H9 (cell line): Measurements from ENCODE around the gene VWA1. TPM values are rescaled to one million over a fixed set of nuclear protein-coding genes. Genes with fewer than 3 reads are reported as not detected.

Experiments
- DNase-seq: peaks from one replicate; pipeline ENCODE4 v3.0.0-alpha.2; 2017
- H2AFZ ChIP-seq: one replicate; pipeline ENCODE4 v1.6.1; 2013; ENCODE audit warnings: mild to moderate bottlenecking, low read length, control low read depth, moderate library complexity
- H2AK5ac ChIP-seq: 2 replicates; pipeline ENCODE4 v1.6.1; 2013; ENCODE audit warnings: low read length, control low read depth, mixed read lengths; ENCODE audit not compliant: insufficient read length
- H2BK120ac ChIP-seq: one replicate; pipeline ENCODE4 v1.6.1; 2013; ENCODE audit warnings: low read depth, mild to moderate bottlenecking, low read length, control low read depth, inconsistent platforms; ENCODE audit not compliant: poor library complexity, severe bottlenecking
- H2BK12ac ChIP-seq: 2 replicates; pipeline ENCODE4 v1.6.1; 2013; ENCODE audit warnings: low read length, control low read depth, mixed read lengths, low read depth; ENCODE audit not compliant: insufficient read length
- H2BK15ac ChIP-seq: 2 replicates; pipeline ENCODE4 v1.6.1; 2013; ENCODE audit warnings: low read depth, low read length, control low read depth
- H2BK20ac ChIP-seq: one replicate; pipeline ENCODE4 v1.6.1; 2013; ENCODE audit warnings: low read depth, mild to moderate bottlenecking, low read length, control low read depth, inconsistent platforms; ENCODE audit not compliant: poor library complexity, severe bottlenecking
- H2BK5ac ChIP-seq: 2 replicates; pipeline ENCODE4 v1.6.1; 2013; ENCODE audit warnings: low read length, control low read depth, mixed read lengths; ENCODE audit not compliant: insufficient read length
- H3K14ac ChIP-seq: 2 replicates; pipeline ENCODE4 v1.6.1; 2013; ENCODE audit warnings: low read length, control low read depth; ENCODE audit not compliant: insufficient read depth
- H3K18ac ChIP-seq: 2 replicates; pipeline ENCODE4 v1.6.1; 2013; ENCODE audit warnings: low read depth, mild to moderate bottlenecking, mixed read lengths, low read length, control low read depth; ENCODE audit not compliant: insufficient read length
- H3K23ac ChIP-seq: 2 replicates; pipeline ENCODE4 v1.6.1; 2013; ENCODE audit warnings: low read length, control low read depth, mixed read lengths, low read depth; ENCODE audit not compliant: insufficient read length
- H3K23me2 ChIP-seq: 2 replicates; pipeline ENCODE4 v1.6.1; 2013; ENCODE audit warnings: low read depth, mild to moderate bottlenecking, mixed read lengths, low read length, control low read depth; ENCODE audit not compliant: insufficient read length, poor library complexity, severe bottlenecking
- H3K27ac ChIP-seq: 2 replicates; pipeline ENCODE4 v1.5.1; 2013; ENCODE audit warnings: low read length, control low read depth, mixed read lengths, low read depth; ENCODE audit not compliant: insufficient read length
- H3K27me3 ChIP-seq: 2 replicates; pipeline ENCODE4 v1.6.1; 2013; ENCODE audit warnings: low read length, control low read depth, inconsistent platforms; ENCODE audit not compliant: insufficient read depth
- H3K4ac ChIP-seq: 2 replicates; pipeline ENCODE4 v1.6.1; 2013; ENCODE audit warnings: low read depth, mild to moderate bottlenecking, control low read depth, inconsistent platforms, low read length, moderate library complexity
- H3K4me1 ChIP-seq: 2 replicates; pipeline ENCODE4 v1.6.1; 2013; ENCODE audit warnings: low read length, control low read depth, inconsistent platforms; ENCODE audit not compliant: insufficient read depth
- H3K4me2 ChIP-seq: 2 replicates; pipeline ENCODE4 v1.6.1; 2013; ENCODE audit warnings: low read length, control low read depth, mixed read lengths; ENCODE audit not compliant: insufficient read length, insufficient read depth
- H3K56ac ChIP-seq: 2 replicates; pipeline ENCODE4 v1.6.1; 2013; ENCODE audit warnings: low read depth, mild to moderate bottlenecking, mixed read lengths, low read length, control low read depth; ENCODE audit not compliant: insufficient read length
- H3K79me1 ChIP-seq: 2 replicates; pipeline ENCODE4 v1.6.1; 2013; ENCODE audit warnings: low read depth, mild to moderate bottlenecking, moderate library complexity, low read length, control low read depth, inconsistent platforms; ENCODE audit not compliant: insufficient read depth, poor library complexity, severe bottlenecking
- H3K79me2 ChIP-seq: 2 replicates; pipeline ENCODE4 v1.6.1; 2013; ENCODE audit warnings: low read length, control low read depth, inconsistent platforms; ENCODE audit not compliant: insufficient read depth
- H3K9ac ChIP-seq: 2 replicates; pipeline ENCODE4 v1.6.1; 2013; ENCODE audit warnings: low read length, control low read depth, mixed read lengths; ENCODE audit not compliant: insufficient read length; ENCODE audit errors: extremely low read depth
- H3K9me3 ChIP-seq: one replicate; pipeline ENCODE4 v1.6.1; 2013; ENCODE audit warnings: low read depth, low read length, inconsistent platforms; ENCODE audit not compliant: control insufficient read depth
- H3T11ph ChIP-seq: one replicate; pipeline ENCODE4 v1.6.1; 2013; ENCODE audit warnings: mild to moderate bottlenecking, low read length, control low read depth, inconsistent platforms
- H4K20me1 ChIP-seq: one replicate; pipeline ENCODE4 v1.6.1; 2013; ENCODE audit not compliant: control insufficient read depth, insufficient read length, insufficient read depth
- H4K5ac ChIP-seq: 2 replicates; pipeline ENCODE4 v1.6.1; 2013; ENCODE audit warnings: low read depth, mild to moderate bottlenecking, mixed read lengths, low read length, control low read depth; ENCODE audit not compliant: insufficient read length
- H4K8ac ChIP-seq: replicated peaks from 2 replicates; pipeline ENCODE4 v1.6.1; 2013; ENCODE audit warnings: low read length, control low read depth, mixed read lengths, low read depth; ENCODE audit not compliant: insufficient read length
- H4K91ac ChIP-seq: 2 replicates; pipeline ENCODE4 v1.6.1; 2013; ENCODE audit warnings: low read depth, mild to moderate bottlenecking, moderate library complexity, mixed read lengths, low read length, control low read depth; ENCODE audit not compliant: insufficient read length
- H3K27ac Mint-ChIP-seq, 3 experiments: 2 replicates in 2 of 3; 3 replicates in 1 of 3; pipeline ENCODE4 v1.8.0; 2020 to 2021; ENCODE audit warnings: mixed read lengths in 3 of 3, mild to moderate bottlenecking in 1 of 3, moderate library complexity in 1 of 3
- H3K27me3 Mint-ChIP-seq: 2 replicates; pipeline ENCODE4 v1.8.0; 2021; ENCODE audit warnings: low read depth, mild to moderate bottlenecking, moderate library complexity, mixed read lengths
- H3K36me3 Mint-ChIP-seq, 3 experiments: 2 replicates in 2 of 3; 3 replicates in 1 of 3; pipeline ENCODE4 v1.8.0; 2020 to 2021; ENCODE audit warnings: low read depth in 3 of 3, mixed read lengths in 3 of 3; ENCODE audit not compliant: insufficient read depth in 1 of 3
- H3K4me1 Mint-ChIP-seq, 2 experiments: 2 replicates each; pipeline ENCODE4 v1.8.0; 2020; ENCODE audit warnings: mixed read lengths in 2 of 2
- H3K4me3 Mint-ChIP-seq, 2 experiments: 2 replicates in 1 of 2; 3 replicates in 1 of 2; pipeline ENCODE4 v1.8.0; 2020 to 2021; ENCODE audit warnings: mild to moderate bottlenecking in 2 of 2, mixed read lengths in 2 of 2, moderate library complexity in 1 of 2
- H3K9me3 Mint-ChIP-seq, 2 experiments: 2 replicates in 1 of 2; 3 replicates in 1 of 2; pipeline ENCODE4 v1.8.0; 2020; ENCODE audit warnings: mild to moderate bottlenecking in 2 of 2, mixed read lengths in 2 of 2, moderate library complexity in 1 of 2
- WGBS: extraction: QIAGEN DNeasy Blood & Tissue Kit; methylation state at CpG from one replicate; pipeline ENCODE4 v1.1.7; 2013; ENCODE audit warnings: missing lambda C conversion rate, low lambda C conversion rate, mixed read lengths; ENCODE audit not compliant: insufficient read length; ENCODE audit errors: extremely low coverage; 5-methylcytosine and 5-hydroxymethylcytosine counted together
- total RNA-seq: library from RNA; stranded (reverse); gene quantifications from 2 replicates; pipeline ENCODE4 v1.2.1, GENCODE V29; 2021
- TF ChIP-seq, protein P1 (sequence below): fragments of 200-600 bp; sonication (generic); conservative IDR thresholded peaks from 3 replicates; pipeline ENCODE4 v1.8.0; 2021; ENCODE audit warnings: antibody characterized with exemption, mild to moderate bottlenecking

Gene VWA1
- total RNA-seq, 1 experiment from 2014 or later: 57.1 TPM

- H3K9ac ChIP-seq: no peak overlapping the region
- H3K14ac ChIP-seq: peak overlapping the region; percentile 41
Observed at GRCh38 chr1:1432274-1432950, 3.1 kb upstream of the VWA1 start.

More at GRCh38 chr1:1432274-1432950, 3.1 kb upstream of the VWA1 start:
- Mint-ChIP-seq H3K4me1 (peaks cover 31 to 46% of the 10 kb centered on the region in 2 experiments), H3K27ac (peak overlapping the region in 2 of 3 experiments; percentile 79 to 95; a peak in 2 of 7 replicates), H3K9me3 (peaks cover 3 to 4% of the 10 kb centered on the region in 2 experiments; a peak in 4 of 5 replicates), H3K27me3 (no peaks in the 10 kb centered on the region), H3K4me3 (peak overlapping the region in 1 of 2 experiments; percentile 29; a peak in 2 of 5 replicates), H3K36me3 (peaks cover 3 to 5% (median 4%) of the 10 kb centered on the region in 3 experiments; a peak in 5 of 7 replicates)
- Histone ChIP-seq H2BK12ac (no peak overlapping the region), H3K4ac (no peak overlapping the region), H4K8ac (no peak overlapping the region), H3T11ph (no peak overlapping the region), H4K20me1 (no peaks in the 10 kb centered on the region), H3K23me2 (peaks cover 10% of the 10 kb centered on the region), H3K27me3 (no peaks in the 10 kb centered on the region), H3K9me3 (no peaks in the 10 kb centered on the region), H2BK5ac (no peak overlapping the region), H3K79me2 (peaks cover 2% of the 10 kb centered on the region; the same call in 1 of the 2 replicates), H3K18ac (no peak overlapping the region), H3K4me2 (no peak overlapping the region), H3K27ac (no peak overlapping the region), H4K91ac (no peak overlapping the region), H2BK120ac (no peak overlapping the region), H3K79me1 (no peaks in the 10 kb centered on the region), H2BK20ac (no peak overlapping the region), H2AK5ac (no peak overlapping the region), H4K5ac (no peak overlapping the region), H3K56ac (no peak overlapping the region), H3K23ac (no peak overlapping the region), H2AFZ (no peak overlapping the region), H3K4me1 (peaks cover 2% of the 10 kb centered on the region; the same call in 1 of the 2 replicates), H2BK15ac (no peak overlapping the region)
- WGBS: no CpG with 5 or more reads among the region's 28 CpGs
- no peak for DNase-seq
- TF ChIP-seq, protein P1, sequence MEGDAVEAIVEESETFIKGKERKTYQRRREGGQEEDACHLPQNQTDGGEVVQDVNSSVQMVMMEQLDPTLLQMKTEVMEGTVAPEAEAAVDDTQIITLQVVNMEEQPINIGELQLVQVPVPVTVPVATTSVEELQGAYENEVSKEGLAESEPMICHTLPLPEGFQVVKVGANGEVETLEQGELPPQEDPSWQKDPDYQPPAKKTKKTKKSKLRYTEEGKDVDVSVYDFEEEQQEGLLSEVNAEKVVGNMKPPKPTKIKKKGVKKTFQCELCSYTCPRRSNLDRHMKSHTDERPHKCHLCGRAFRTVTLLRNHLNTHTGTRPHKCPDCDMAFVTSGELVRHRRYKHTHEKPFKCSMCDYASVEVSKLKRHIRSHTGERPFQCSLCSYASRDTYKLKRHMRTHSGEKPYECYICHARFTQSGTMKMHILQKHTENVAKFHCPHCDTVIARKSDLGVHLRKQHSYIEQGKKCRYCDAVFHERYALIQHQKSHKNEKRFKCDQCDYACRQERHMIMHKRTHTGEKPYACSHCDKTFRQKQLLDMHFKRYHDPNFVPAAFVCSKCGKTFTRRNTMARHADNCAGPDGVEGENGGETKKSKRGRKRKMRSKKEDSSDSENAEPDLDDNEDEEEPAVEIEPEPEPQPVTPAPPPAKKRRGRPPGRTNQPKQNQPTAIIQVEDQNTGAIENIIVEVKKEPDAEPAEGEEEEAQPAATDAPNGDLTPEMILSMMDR: no peak
